GM12892 (cell line): ENCODE results near the gene LRRC75B. TPM values are rescaled to one million over a fixed set of nuclear protein-coding genes. Genes with fewer than 3 reads are reported as not detected.
"Not testable (repeated sequence)": the region's sequence is repeated elsewhere in the genome, so short reads cannot be mapped to it uniquely, and the experiment has no call there.

Source experiments
- DNase-seq: peaks from one replicate; pipeline ENCODE4 v3.0.0; 2011; ENCODE audit not compliant: insufficient read length
- FAIRE-seq: peaks from 2 replicates; lab custom pipeline; 2011; peaks lifted over from hg19 to GRCh38; lab: Jason Lieb, UNC
- POLR2A ChIP-seq: IDR thresholded peaks from 2 replicates; pipeline ENCODE4 v1.6.1; 2011; ENCODE audit warnings: low read depth, low read length, control low read depth
- POLR2AphosphoS5 ChIP-seq: IDR thresholded peaks from 2 replicates; pipeline ENCODE4 v1.6.1; 2011; ENCODE audit warnings: low read depth, low read length, control low read depth
- polyA plus RNA-seq: library from polyadenylated mRNA; unstranded; fragments of >200 nt; gene quantifications from one replicate; pipeline ENCODE4 v1.2.1, GENCODE V29; 2012; ENCODE audit warnings: missing spikeins, inconsistent platforms; ENCODE audit not compliant: missing spikeins

Gene LRRC75B
- polyA plus RNA-seq = 1.7 TPM

- TF ChIP-seq POLR2AphosphoS5 (no peak), POLR2A (peak; percentile 44; the same call in 1 of the 2 replicates)
- peak; percentile 93 for FAIRE-seq
- peak; percentile 90 for DNase-seq
Observed at GRCh38 chr22:24592851-24593558, at the start of gene LRRC75B. Gene LRRC75B, minus strand, starts transcription at chr22:24593073. Its CDS starts 34 bp downstream, at chr22:24593039.

- not testable (repeated sequence) for DNase-seq, FAIRE-seq
Observed at GRCh38 chr22:24642307-24642706, 49.4 kb upstream of the LRRC75B start.

- not testable (repeated sequence) for DNase-seq
Observed at GRCh38 chr22:24636513-24636912, 43.6 kb upstream of the LRRC75B start.

GRCh38 chr22:24634776-24635389, 42.0 kb upstream of the LRRC75B start:
- FAIRE-seq = not testable (repeated sequence)
- DNase-seq = peak; percentile 1

More at GRCh38 chr22:24636513-24636912, 43.6 kb upstream of the LRRC75B start:
- not testable (repeated sequence) for FAIRE-seq

DNA sequence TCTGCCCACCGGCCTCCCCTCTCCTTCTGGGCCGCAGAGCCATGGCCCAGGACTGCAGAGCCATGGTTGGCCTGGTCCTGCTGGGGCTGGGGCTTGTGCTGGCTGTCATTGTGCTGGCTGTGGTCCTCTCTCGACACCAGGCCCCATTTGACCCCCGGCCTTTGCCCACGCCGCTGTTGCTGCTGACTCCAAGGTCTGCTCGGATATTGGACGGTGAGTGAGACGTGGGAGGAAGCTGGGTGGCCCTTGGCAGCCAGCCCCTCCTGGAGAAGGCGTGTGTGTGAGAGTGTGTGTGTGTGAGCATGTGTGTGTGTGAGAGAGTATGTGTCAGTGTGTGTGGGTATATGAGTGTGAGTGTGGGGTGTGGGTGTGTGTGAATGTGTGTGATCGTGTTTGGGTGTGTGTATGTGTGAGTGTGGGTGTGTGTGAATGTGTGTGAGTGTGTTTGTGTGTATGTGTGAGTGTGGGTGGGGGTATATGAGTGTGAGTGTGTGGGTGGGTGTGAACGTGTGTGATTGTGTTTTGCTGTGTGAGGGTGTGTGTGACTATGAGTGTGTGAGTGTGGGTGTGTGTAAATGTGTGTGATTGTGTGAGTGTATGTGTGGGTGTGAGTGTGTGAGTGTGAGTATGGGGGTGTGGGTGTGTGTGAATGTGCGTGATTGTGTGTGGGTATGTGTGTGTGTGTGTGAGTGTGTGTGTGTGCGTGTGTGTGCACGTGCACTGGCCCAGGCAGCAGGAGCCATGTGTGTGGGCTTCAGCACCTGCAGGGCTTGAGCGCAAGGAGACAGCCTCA, 40.6 kb upstream of the LRRC75B start:
- FAIRE-seq, DNase-seq: not testable (repeated sequence)

DNA sequence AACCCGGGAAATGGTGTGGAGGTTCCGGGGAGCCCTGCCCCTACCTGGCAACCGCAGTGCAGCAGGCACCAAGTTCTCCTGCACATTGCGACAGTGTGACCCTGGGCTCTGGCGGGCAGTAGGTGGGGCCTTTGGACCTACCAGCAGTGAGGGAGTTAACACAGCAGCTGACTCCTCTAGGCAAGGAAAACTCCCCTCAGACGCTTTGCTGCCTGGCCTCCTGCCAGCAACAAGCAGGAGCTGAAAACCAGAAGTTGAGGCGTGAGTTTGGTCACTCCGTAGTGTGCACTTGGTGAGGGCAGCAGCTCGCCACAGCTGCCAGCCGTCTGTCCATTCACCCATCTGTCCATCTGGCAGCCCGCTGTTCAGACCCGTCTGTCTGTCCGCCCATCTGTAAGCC, 39.8 kb upstream of the LRRC75B start:
- not testable (repeated sequence) for FAIRE-seq

GRCh38 chr22:24631430-24632122, 38.7 kb upstream of the LRRC75B start:
- not testable (repeated sequence) for FAIRE-seq, DNase-seq

More for the DNA sequence above, 39.8 kb upstream of the LRRC75B start:
- not testable (repeated sequence) for DNase-seq

- FAIRE-seq, DNase-seq: not testable (repeated sequence)
Observed at GRCh38 chr22:24630812-24631427, 38.0 kb upstream of the LRRC75B start.

DNA sequence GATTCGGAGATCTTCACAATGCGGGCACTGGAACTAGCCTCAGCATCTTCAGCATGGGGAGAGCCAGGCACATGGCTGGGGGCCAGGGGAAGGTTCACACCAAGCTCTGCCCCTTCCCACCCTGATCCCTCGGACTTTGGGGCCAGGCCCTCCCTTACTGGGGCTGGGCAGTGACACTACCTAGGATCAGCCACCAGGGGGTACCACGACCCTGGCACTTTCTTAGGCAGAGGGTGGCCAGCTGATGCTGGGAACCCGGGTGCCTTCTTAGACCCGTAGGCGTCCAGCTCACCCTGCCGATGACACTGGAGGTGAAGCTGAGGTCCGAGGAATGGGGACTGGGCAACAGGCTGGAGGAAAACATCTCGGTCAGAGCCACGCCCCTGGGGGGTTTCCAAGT, 36.2 kb upstream of the LRRC75B start:
- DNase-seq, FAIRE-seq: not testable (repeated sequence)

- not testable (repeated sequence) for FAIRE-seq, DNase-seq
Observed at GRCh38 chr22:24627911-24628310, 35.0 kb upstream of the LRRC75B start.

GRCh38 chr22:24622596-24622995, 29.7 kb upstream of the LRRC75B start:
- not testable (repeated sequence) for DNase-seq, FAIRE-seq

GRCh38 chr22:24621244-24621643, 28.4 kb upstream of the LRRC75B start:
- FAIRE-seq, DNase-seq: not testable (repeated sequence)

- not testable (repeated sequence) for DNase-seq, FAIRE-seq
Observed at GRCh38 chr22:24614794-24615193, 21.9 kb upstream of the LRRC75B start.

GRCh38 chr22:24609888-24610287, 17.0 kb upstream of the LRRC75B start:
- not testable (repeated sequence) for FAIRE-seq, DNase-seq

DNA sequence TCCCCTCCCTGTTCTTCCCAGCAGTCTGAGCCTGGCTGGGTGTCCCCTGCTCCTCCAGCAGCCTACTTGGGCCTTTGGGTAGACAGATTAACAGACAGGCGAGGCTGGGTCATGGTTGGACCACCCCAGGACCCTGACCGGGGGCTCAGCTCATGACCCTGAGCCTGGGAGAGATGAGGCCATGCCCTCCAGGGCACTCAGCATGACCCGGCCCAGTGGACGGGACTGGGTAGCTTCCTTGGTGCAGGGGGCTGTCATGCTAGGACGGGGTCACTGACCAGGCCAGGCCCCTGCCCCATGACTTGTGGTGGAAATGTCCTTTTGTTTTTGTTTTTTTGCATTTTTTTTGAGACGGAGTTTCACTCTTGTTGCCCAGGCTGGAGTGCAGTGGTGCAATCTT, 15.5 kb upstream of the LRRC75B start:
- not testable (repeated sequence) for DNase-seq, FAIRE-seq
